GM21515 (cell line): Measurements from ENCODE around the gene ACTN3.
A peak's percentile ranks its signal among the peaks of the same experiment; 100 is the strongest.
"Not testable (repeated sequence)": the region's sequence is repeated elsewhere in the genome, so short reads cannot be mapped to it uniquely, and the experiment has no call there.

Experiments
- ATAC-seq: cut with Tn5 transposase; IDR thresholded peaks from one replicate; pipeline ENCODE4 v1.9.1; 2021; ENCODE audit not compliant: unreplicated experiment

ACTN3 gene

DNA sequence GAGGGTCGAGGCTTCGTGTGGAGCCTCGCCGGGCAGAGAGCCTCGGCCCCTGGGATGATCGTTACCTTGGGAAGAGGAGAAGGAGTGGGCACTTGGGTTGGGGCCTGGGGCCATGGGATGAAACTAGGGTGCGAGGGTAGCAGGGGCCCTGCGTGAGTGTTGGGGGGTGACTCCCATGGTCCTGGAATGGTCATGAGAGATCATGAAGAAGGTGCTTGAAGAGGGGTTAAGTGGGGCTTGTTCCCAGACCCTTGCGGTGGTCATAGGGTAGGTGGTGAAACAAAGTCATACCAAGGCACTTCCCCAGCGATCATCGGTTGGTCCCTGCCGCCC, 46.6 kb downstream of the ACTN3 start:
- ATAC-seq: peak; percentile 22

DNA sequence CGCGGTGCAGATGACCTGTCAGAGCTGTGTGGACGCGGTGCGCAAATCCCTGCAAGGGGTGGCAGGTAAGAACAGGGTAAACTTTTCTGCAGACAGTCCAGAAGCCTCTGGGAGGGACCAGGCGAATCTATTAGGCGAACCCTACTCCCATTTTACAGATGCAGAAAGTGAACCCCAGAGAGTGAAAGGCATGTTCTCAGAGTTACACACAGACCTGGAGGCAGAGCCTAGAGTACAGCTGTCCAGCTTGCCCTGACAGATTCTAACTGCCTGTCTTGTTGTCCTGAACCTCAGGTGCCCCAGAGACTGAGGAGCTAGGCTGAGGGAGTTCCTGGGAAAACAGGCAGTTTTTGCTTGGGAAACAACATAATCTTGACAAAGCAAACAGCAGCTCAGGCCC, 46.9 kb downstream of the ACTN3 start:
- no peak for ATAC-seq

DNA sequence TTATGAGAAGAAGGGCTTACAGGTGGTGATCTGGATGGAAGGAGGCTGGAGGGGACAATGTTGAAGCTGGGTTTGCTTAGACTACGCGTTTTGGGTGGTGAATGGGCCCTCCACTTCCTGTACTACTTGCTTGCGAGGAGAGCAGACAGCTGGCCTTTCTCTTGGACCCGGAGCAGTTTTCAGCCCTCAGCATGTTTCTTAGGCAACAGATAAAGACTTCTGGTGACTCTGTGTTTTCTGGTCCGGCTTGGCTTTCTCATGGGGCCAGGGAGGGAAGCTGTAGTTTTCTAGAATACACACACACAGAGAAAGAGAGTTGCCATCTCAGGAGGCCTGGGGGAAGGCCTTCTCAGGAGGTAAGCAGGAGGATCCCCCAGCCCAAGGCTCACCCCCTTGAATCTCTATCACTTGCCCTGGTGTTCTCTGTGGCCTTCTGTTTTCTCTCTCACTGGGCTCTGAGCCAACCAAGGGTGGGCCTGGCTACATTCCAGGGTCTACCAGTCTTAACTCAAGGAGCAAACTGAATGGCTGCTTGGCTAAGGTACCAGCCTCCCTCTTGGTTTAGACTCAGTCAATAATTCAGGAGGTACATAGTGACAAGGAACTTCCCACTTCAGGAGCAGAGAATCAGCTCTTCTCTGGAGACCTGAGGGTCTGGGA, 48.7 kb downstream of the ACTN3 start:
- no peak for ATAC-seq

DNA sequence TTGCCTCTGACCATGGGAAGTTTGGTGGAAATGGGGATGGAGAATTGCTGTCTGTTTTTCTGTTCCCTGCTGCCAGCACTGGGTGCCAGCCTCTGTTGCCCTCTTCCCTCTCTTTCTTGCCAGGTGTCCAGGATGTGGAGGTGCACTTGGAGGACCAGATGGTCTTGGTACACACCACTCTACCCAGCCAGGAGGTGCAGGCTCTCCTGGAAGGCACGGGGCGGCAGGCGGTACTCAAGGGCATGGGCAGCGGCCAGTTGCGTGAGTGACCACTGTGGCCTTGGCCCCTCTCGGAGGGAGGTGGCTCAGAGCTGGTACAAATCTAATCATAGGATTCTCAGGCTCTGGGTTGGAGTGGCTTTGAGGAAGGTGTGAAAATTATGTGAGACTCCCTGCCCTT, 52.3 kb downstream of the ACTN3 start:
- ATAC-seq: no peak

DNA sequence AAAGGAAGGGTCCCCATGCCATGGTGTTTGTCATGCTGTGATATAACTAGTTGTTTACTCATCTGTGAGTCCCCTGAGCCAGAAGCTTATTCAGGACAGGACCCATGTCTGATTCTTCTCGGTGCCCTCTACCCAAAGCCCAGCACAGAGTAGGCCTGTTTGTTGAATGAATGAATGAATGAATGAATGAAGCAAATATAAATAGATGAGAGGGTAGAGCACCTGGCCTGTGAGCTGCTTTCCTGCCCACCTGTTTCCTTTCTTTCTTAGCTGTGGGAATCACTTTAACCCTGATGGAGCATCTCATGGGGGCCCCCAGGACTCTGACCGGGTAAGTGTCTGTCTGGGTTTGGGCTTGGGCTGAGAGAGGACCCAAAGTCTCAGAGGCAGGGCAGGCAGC, 53.5 kb downstream of the ACTN3 start:
- ATAC-seq: no peak

DNA sequence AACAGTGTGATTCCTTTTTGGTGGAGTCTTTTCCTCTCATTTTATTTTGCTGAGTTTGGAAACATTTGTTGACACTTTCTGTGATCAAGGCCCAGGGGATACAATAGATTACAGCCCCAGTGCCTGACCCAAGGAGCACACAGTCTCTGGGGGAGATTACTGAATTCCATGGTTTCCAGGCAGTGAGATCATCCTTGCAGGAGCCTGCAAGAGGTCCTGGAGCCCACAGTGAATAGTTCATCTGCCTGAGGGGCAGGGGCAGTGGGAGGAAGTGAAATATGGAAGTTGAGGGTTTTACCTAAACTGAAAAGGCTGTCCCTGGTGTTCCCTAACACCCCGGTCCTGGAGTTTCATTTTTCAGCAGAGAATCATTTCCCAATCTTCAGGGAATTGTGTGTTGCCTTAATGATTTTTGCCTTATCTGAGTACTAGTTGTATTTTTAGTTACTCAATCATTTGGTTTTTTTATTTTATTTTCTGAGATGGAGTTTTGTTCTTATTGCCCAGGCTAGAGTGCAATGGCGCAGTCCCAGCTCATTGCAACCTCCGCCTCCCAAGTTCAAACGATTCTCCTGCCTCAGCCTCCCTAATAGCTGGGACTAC, 54.0 kb downstream of the ACTN3 start:
- no peak for ATAC-seq

DNA sequence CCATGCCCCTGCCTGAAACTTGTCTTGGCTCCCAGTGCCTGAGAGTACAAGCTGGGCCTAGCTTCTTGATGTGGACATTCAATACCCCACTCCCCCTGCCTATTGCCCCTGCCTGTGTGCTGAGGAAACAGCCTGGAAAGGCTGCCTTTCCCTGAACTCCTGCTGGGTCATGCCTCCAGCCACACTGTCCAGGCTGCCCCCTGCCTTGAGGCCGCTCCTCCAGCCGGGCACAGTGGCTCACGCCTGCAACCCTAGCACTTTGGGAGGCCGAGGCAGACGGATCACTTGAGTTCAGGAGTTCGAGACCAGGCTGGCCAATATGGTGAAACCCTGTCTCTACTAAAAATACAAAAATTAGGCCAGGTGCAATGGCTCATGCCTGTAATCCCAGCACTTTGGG, 56.4 kb downstream of the ACTN3 start:
- no peak for ATAC-seq

DNA sequence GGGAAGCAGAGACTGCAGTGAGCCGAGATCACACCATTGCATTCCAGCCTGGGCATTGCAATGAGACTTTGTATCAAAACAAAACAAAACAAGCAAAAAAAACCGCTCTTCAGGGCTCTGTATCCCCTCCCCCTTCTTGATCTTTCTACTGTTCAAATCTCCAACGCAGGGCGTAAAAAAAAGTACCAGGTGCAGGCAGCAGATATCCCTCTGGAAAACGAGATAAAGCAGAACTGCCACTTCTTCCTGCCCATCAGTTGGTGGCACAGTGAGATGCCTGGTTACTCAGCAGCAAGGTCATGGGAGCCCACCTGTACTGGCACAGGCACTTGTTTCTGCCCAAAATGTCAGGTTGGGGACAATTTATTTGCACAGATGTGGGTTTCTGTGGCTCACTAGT, 57.5 kb downstream of the ACTN3 start:
- ATAC-seq: no peak

DNA sequence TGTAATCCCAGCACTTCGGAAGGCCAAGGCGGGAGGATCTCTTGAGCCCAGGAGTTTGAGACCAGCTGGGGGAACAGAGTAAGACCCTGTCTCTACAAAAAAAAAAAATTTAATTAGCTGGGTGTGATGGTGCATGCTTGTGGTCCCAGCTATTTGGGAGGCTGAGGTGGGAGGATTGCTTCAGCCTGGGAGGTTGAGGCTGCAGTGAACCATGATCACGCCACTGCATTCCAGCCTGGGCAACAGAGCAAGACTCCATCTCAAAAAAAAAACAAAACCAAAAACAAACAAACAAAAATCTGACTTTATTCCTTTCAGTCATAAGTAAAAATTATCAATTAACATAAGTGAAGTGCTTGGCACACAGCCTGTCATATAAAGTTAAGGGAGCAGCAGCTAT, 59.9 kb downstream of the ACTN3 start:
- not testable (repeated sequence) for ATAC-seq

DNA sequence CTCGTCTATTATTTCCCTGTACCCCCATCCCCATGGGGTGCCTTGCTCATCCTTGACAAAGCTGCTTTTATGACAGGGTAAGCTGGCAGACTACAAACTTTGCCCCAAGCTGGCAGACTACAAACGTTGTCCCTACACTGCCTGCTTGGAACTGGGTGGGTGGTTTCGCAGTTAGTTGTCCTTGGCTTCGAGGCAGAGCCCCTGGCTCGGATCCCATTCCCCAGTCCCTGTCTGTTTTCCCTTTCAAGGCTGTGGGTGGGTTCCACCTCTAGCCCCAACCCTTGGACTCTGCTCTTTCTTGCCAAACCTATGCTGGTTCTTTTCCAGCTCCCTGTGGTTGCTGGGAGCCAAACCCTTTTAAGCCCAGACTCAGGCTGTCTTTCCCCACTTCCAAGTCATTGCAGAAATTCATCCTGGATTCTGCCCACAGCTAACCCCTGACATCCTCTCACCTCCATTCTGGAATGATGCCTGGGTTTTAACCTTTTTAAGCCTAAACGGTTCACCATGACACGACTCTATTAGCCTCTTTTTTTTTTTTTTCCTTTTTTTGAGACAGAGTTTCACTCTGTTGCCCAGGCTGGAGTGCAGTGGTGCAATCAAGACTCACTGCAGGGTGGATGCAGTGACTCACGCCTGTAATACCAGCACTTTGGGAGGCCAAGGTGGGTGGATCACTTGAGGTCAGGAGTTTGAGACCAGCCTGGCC, 60.6 kb downstream of the ACTN3 start:
- no peak for ATAC-seq

DNA sequence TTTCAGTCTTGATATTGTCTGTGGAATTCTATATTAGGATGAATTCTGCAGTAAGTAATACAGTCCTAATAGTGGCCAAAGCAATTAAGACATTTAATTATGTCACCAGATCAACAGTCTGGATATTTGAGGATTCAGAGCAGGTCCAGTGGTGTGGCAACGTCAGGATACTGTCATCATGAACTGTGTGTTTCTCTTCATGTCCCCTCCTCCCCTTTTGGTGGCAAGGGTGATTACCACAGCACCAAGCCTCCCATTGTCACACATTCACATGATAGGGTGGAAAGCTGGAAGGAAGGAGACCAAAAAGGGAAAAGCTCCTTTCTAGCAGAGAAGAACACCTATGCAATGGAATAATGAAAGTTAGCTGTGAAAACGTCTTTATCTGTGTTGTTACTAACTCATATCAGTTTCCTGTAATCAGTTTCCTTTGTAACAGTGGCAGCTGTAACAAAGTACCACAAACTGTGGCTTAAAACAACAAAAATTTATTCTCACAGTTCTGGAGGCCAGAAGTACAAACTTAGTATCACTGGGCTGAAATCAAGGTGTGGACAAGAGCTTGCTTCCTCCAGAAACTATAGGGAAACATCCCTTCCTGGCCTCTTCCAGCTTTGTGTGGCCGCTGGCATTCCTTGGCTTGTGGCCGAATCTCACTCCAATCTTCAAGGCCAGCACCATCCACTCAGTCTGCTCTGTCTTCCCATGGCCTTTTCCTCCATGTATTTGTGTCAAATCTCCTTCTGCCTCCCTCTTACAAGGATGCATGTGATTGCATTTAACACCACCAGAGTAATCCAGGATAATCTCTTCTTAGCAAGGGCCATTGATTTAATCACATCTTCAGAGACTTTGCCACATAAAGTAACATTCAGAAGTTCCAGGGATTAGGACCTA, 63.3 kb downstream of the ACTN3 start:
- ATAC-seq: no peak

DNA sequence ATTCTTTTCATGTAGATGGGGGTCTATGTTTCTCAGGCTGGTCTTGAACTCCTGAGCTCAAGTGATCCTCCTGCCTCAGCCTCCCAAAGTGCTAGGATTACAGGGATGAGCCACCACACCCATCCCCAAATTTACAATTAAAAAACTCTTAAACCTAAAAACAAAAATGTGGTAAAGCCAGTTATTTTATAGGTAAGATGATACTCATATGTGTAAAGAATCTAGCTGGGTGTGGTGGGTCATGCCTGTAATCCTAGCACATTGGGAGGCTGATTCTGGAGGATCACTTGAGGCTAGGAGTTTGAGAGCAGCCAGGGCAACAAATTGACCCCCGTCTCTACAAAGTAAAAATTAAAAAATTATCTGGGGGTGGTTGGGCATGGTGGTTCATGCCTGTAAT, 65.8 kb downstream of the ACTN3 start:
- no peak for ATAC-seq
